IPS-18c (cell line): ENCODE measurements around the gene ZNF273.
"Not testable (repeated sequence)": the region's sequence is repeated elsewhere in the genome, so short reads cannot be mapped to it uniquely, and the experiment has no call there.

Source experiments
- H3K4me3 ChIP-seq: 2 replicates; pipeline ENCODE4 v1.7.0; 2013; ENCODE audit warnings: low read depth, mild to moderate bottlenecking, low read length, moderate library complexity; ENCODE audit not compliant: insufficient read depth
- H3K9me3 ChIP-seq: one replicate; pipeline ENCODE4 v1.6.1; 2013; ENCODE audit warnings: mild to moderate bottlenecking, low read length, moderate library complexity; ENCODE audit not compliant: control insufficient read depth, insufficient read depth

ZNF273 gene

GRCh38 chr7:64884085-64884912 lies 18.8 kb upstream of the ZNF273 start:
- Histone ChIP-seq H3K4me3 (no peak overlapping the region), H3K9me3 (no peaks in the 10 kb centered on the region)

- Histone ChIP-seq H3K9me3 (no peaks in the 10 kb centered on the region), H3K4me3 (no peak overlapping the region)
Measured at GRCh38 chr7:64884913-64885370, 18.1 kb upstream of the ZNF273 start.

GRCh38 chr7:64885520-64886240 lies 17.4 kb upstream of the ZNF273 start:
- H3K4me3 ChIP-seq, result no peak overlapping the region
- H3K9me3 ChIP-seq, result no peaks in the 10 kb centered on the region

GRCh38 chr7:64886956-64887545 lies 16.0 kb upstream of the ZNF273 start:
- Histone ChIP-seq H3K4me3 (no peak overlapping the region), H3K9me3 (no peaks in the 10 kb centered on the region)

DNA sequence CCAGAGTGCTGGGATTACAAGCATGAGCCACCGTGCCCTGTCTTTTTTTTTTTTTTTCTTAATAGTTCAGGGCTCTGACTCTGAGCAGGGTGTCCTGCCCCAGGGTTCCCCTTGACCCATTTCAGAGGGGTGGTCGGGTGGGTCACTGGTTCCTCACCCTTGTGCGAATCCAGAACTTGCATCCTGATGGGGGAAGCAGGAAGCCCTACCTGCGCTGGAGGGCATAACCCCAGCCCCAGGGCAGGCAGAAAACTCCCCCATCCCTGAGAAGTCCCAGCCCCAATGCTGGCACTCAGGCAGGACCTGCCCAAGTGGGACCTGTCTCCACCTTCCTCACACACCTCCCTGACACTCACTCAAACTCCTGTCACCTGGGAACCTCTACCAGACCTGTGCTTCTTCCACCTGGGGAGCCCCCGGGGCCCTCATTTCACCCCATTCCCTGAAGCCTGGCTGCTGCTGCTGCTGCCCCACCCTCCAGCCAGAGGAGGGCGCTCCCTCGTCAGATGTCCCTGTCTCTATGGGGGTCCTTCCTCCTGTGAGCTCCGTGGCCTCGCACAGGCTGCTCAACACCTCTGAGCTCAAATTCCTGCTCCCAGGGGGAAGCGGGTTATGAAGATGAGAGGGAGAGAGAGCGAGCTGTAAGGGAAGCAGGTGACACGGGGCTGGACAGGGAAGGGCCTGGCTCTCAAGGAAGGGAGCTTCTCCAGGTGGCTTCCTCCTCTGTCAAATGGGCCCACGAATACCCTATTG lies 15.1 kb upstream of the ZNF273 start:
- H3K9me3 ChIP-seq, result no peaks in the 10 kb centered on the region
- peak overlapping the region; percentile 60 for H3K4me3 ChIP-seq

DNA sequence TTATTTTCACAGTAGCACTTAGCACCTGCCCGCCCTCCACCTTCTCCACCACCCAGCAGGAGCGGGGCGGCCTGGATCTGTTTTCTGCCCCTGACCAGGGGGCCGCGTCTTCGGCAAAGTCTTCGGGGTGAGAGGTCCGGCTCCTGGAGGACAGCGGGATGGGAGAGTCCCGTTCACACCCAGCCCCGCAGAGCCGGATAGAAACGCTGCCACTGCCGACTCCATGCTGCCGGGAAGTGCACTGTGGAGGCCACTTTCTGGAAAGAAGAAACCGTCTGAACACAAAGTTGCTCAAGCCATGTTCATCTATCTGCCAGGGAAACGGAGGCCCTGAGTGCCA lies 14.5 kb upstream of the ZNF273 start:
- Histone ChIP-seq H3K9me3 (no peaks in the 10 kb centered on the region), H3K4me3 (peak overlapping the region; percentile 60)

- Histone ChIP-seq H3K9me3 (no peaks in the 10 kb centered on the region), H3K4me3 (peak overlapping the region; percentile 60)
Measured at GRCh38 chr7:64888901-64889685, 14.0 kb upstream of the ZNF273 start.

- H3K4me3 ChIP-seq, result peak overlapping the region; percentile 60
Measured at GRCh38 chr7:64889686-64890162, 13.3 kb upstream of the ZNF273 start.

DNA sequence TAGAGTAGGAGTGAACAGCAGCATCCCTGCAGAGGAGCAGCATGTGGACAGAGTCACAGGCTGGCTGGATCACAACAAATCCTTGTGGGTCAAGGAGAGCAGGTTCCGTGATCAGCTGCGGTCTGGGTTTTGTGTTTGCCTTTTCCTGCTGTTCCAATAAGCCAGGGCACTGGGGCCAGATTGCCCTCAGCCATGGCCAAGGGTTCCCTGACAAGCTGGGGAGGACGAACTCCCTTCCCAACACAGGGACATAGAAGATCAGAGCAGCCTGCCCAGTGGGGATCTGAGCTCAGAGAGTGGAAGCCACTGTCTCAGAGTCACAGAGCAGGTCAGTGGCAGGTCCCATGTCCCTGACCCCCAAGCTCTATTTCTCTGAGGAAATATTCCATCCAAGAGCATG lies 12.8 kb upstream of the ZNF273 start:
- H3K9me3 ChIP-seq, H3K4me3 ChIP-seq: not testable (repeated sequence)

More at GRCh38 chr7:64889686-64890162, 13.3 kb upstream of the ZNF273 start:
- H3K9me3 ChIP-seq, result no peaks in the 10 kb centered on the region

DNA sequence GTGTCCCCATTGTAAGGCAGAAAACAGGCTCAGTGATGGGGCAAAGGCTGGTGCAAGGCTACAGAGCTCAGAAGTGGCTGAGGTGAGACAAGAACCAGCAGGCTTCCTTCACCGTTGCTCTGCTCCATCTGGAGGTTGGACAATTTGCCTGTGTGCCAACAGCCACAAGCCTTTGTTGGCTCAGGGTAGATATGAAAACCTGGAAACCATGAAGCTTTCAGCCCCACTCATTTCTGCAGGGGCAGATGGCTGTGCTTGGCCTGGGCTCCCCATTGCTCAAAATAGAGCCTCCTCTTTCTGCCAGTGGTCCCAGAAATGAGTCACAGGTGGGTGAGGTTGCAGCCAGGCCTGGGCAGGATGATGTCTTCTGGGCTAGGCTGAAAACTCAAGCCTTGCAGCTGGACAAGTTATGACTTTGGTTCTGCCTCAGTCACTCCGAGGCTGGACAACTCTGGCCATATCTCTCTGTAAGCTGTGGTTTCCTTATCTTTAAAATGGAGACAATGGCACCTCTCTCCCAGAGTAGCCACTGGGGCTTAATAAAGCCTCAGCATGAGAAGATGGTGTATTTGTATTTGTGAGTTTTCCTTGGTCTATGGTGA lies 12.2 kb upstream of the ZNF273 start:
- no peaks in the 10 kb centered on the region for H3K9me3 ChIP-seq
- no peak overlapping the region for H3K4me3 ChIP-seq

GRCh38 chr7:64891363-64892081 lies 11.6 kb upstream of the ZNF273 start:
- not testable (repeated sequence) for H3K9me3 ChIP-seq, H3K4me3 ChIP-seq

- Histone ChIP-seq H3K4me3 (no peak overlapping the region), H3K9me3 (no peaks in the 10 kb centered on the region)
Measured at GRCh38 chr7:64892116-64892515, 11.0 kb upstream of the ZNF273 start.

DNA sequence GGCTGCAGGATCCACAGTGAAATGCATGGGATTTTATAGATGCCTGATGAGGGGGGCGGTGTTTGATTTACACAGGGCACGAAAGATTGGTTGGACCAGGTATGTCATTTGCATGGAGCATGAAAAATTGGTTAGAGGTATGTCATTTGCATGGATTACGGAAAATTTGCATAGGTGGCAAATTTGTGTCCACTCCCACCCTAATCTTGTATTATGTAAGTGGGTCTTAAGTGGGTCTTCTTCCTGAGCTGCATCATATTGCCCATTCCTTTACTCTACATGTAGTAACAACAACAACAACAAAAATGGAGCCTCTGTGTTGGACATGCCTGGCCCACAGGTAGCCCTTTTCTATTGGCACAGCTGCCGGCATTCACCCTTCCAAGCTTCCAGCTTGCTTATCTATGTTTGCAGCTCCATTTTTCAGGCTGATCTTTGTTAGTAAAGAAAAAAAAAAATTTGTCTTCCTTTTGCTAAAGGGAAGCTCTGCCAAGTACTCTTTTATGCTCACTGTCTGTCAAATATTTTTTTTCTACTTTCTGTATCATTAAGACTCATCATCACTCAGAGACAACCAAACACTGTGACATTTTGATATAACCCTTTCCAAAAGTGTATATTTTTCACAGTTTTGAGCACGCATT lies 10.3 kb upstream of the ZNF273 start:
- H3K9me3 ChIP-seq, result no peaks in the 10 kb centered on the region
- no peak overlapping the region for H3K4me3 ChIP-seq

- H3K9me3 ChIP-seq, result no peaks in the 10 kb centered on the region
- H3K4me3 ChIP-seq, result no peak overlapping the region
Measured at GRCh38 chr7:64893401-64893800, 9.7 kb upstream of the ZNF273 start.

DNA sequence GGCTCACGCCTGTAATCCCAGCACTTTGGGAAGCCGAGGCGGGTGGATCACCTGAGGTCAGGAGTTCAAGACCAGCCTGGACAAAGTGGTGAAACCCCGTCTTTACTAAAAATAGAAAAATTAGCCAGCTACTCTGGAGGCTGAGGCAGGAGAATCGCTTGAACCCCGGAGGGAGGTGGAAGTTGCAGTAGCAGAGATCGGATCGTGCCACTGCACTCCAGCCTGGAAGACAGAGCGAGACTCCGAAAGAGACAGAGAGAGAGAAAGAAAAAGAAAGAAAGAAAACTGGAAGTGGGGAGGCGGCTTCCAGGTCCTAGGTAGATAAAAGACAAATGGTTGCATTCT lies 640 bp upstream of the ZNF273 start:
- H3K9me3 ChIP-seq, result not testable (repeated sequence)
- peak overlapping the region; percentile 95; the same call in 1 of the 2 replicates for H3K4me3 ChIP-seq
